ENCODE data around the gene RAMACL. TPM values are rescaled to one million over a fixed set of nuclear protein-coding genes. Genes with fewer than 3 reads are reported as not detected.

The RAMACL gene
- total RNA-seq, 6 experiments from 2014 or later, result 2.0 to 3.6 (median 2.8) TPM

GRCh38 chr6:166570929-166571713 lies 15.4 kb downstream of the RAMACL start:
- Mint-ChIP-seq H3K27me3 (ENCODE audit: insufficient read depth) (peaks cover 6% of the 10 kb centered on the region; the same call in 1 of the 2 replicates), H3K9me3 (peaks cover 1% of the 10 kb centered on the region), H3K36me3 (ENCODE audit: low read depth) (peaks cover 9% of the 10 kb centered on the region), H3K4me1 (ENCODE audit: low read depth) (peaks cover 40% of the 10 kb centered on the region), H3K27ac (no peak overlapping the region), H3K4me3 (no peak overlapping the region)
- no peak for DNase-seq
- TF ChIP-seq CTCF (IDR thresholded peaks at IDR 0.05), result no peak

GRCh38 chr6:166569206-166569605 lies 17.3 kb downstream of the RAMACL start:
- no peak for DNase-seq
- no peak overlapping the region for H3K4me3 Mint-ChIP-seq

GRCh38 chr6:166567813-166568212 lies 18.7 kb downstream of the RAMACL start:
- TF ChIP-seq CTCF (IDR thresholded peaks at IDR 0.05), result no peak
- Mint-ChIP-seq H3K9me3 (no peaks in the 10 kb centered on the region), H3K27me3 (ENCODE audit: insufficient read depth) (peaks cover 3% of the 10 kb centered on the region; the same call in 1 of the 2 replicates), H3K4me3 (no peak overlapping the region), H3K36me3 (ENCODE audit: low read depth) (no peaks in the 10 kb centered on the region; the same call in 1 of the 2 replicates), H3K4me1 (ENCODE audit: low read depth) (peaks cover 26% of the 10 kb centered on the region), H3K27ac (peak overlapping the region; percentile 82)
- DNase-seq, result no peak

More at GRCh38 chr6:166569206-166569605, 17.3 kb downstream of the RAMACL start:
- Mint-ChIP-seq H3K27me3 (ENCODE audit: insufficient read depth) (peaks cover 3% of the 10 kb centered on the region; the same call in 1 of the 2 replicates), H3K36me3 (ENCODE audit: low read depth) (no peaks in the 10 kb centered on the region; the same call in 1 of the 2 replicates), H3K27ac (no peak overlapping the region; the same call in 1 of the 2 replicates), H3K9me3 (no peaks in the 10 kb centered on the region), H3K4me1 (ENCODE audit: low read depth) (peaks cover 27% of the 10 kb centered on the region)
- no peak for TF ChIP-seq CTCF (IDR thresholded peaks at IDR 0.05)

- Mint-ChIP-seq H3K4me3 (peak overlapping the region; percentile 58), H3K9me3 (no peaks in the 10 kb centered on the region), H3K27ac (peak overlapping the region; percentile 82), H3K4me1 (ENCODE audit: low read depth) (peaks cover 19% of the 10 kb centered on the region), H3K36me3 (ENCODE audit: low read depth) (no peaks in the 10 kb centered on the region; the same call in 1 of the 2 replicates), H3K27me3 (ENCODE audit: insufficient read depth) (peaks cover 3% of the 10 kb centered on the region; the same call in 1 of the 2 replicates)
- no peak for TF ChIP-seq CTCF (IDR thresholded peaks at IDR 0.05)
- peak; percentile 97 for DNase-seq
These were observed 19.4 kb downstream of the RAMACL start for GRCh38 chr6:166567107-166567506.

GRCh38 chr6:166566026-166567011 lies 20.2 kb downstream of the RAMACL start:
- Mint-ChIP-seq H3K36me3 (ENCODE audit: low read depth) (no peaks in the 10 kb centered on the region; the same call in 1 of the 2 replicates), H3K9me3 (no peaks in the 10 kb centered on the region), H3K27me3 (ENCODE audit: insufficient read depth) (peaks cover 3% of the 10 kb centered on the region; the same call in 1 of the 2 replicates)

More at GRCh38 chr6:166566026-166567011, 20.2 kb downstream of the RAMACL start:
- peak overlapping the region; percentile 82 for H3K27ac Mint-ChIP-seq
- no peak for TF ChIP-seq CTCF (IDR thresholded peaks at IDR 0.05)
- peak overlapping the region; percentile 58; the same call in 1 of the 2 replicates for H3K4me3 Mint-ChIP-seq
- H3K4me1 Mint-ChIP-seq (ENCODE audit: low read depth), result peaks cover 25% of the 10 kb centered on the region
- no peak for DNase-seq

Data from HFFc6 (cell line).